ENCODE data around the gene MATK.

Gene MATK

GRCh38 chr19:3807131-3807480 is 20.9 kb upstream of the MATK start:
- Histone ChIP-seq H3K79me1 (ENCODE audit: low read length) (no peaks in the 10 kb centered on the region), H3K9ac (ENCODE audit: low read length) (no peak overlapping the region), H3K18ac (ENCODE audit: low read length) (no peak overlapping the region), H3K79me2 (ENCODE audit: control insufficient read depth, insufficient read depth, low read length) (no peaks in the 10 kb centered on the region), H3K36me3 (ENCODE audit: control insufficient read depth, insufficient read depth, low read length) (no peaks in the 10 kb centered on the region), H3K4ac (ENCODE audit: low read depth, low read length) (no peak overlapping the region), H3K4me2 (ENCODE audit: low read length) (no peak overlapping the region), H2BK120ac (ENCODE audit: low read depth, low read length) (no peak overlapping the region), H4K8ac (ENCODE audit: low read depth, low read length) (no peak overlapping the region), H3K27ac (ENCODE audit: low read depth, low read length) (no peak overlapping the region), H2BK5ac (ENCODE audit: low read length) (no peak overlapping the region), H3K27me3 (ENCODE audit: insufficient read depth, low read length, poor library complexity) (no peaks in the 10 kb centered on the region), H3K23ac (ENCODE audit: low read length) (no peak overlapping the region), H3K4me3 (ENCODE audit: low read length) (no peak overlapping the region), H3K4me1 (ENCODE audit: control insufficient read depth, low read depth, low read length) (no peaks in the 10 kb centered on the region), H2BK15ac (replicated peaks; ENCODE audit: low read depth) (no peak overlapping the region), H2AK5ac (ENCODE audit: low read length) (no peak overlapping the region), H4K5ac (ENCODE audit: low read length) (no peak overlapping the region), H3K56ac (ENCODE audit: low read length) (no peak overlapping the region)
- DNase-seq = no peak
- no CpG with 5 or more reads among the region's 19 CpGs for WGBS (ENCODE audit: extremely low coverage, insufficient coverage, low lambda C conversion rate)

- no peak overlapping the region for H2BK5ac ChIP-seq (ENCODE audit: low read length)
- no peak overlapping the region for H3K18ac ChIP-seq (ENCODE audit: low read length)
- H3K27me3 ChIP-seq (ENCODE audit: insufficient read depth, low read length, poor library complexity) = peaks cover 2% of the 10 kb centered on the region
- no peak overlapping the region for H4K8ac ChIP-seq (ENCODE audit: low read depth, low read length)
- no peak overlapping the region for H2BK120ac ChIP-seq (ENCODE audit: low read depth, low read length)
- no peaks in the 10 kb centered on the region for H3K79me2 ChIP-seq (ENCODE audit: control insufficient read depth, insufficient read depth, low read length)
- no peaks in the 10 kb centered on the region for H3K36me3 ChIP-seq (ENCODE audit: control insufficient read depth, insufficient read depth, low read length)
- H4K5ac ChIP-seq (ENCODE audit: low read length) = no peak overlapping the region
- H3K4me1 ChIP-seq (ENCODE audit: control insufficient read depth, low read depth, low read length) = no peaks in the 10 kb centered on the region
- no peak overlapping the region for H3K9ac ChIP-seq (ENCODE audit: low read length)
- H3K56ac ChIP-seq (ENCODE audit: low read length) = no peak overlapping the region
- no peak overlapping the region for H3K4me2 ChIP-seq (ENCODE audit: low read length)
- no peak overlapping the region for H2AK5ac ChIP-seq (ENCODE audit: low read length)
- no peak overlapping the region for H3K27ac ChIP-seq (ENCODE audit: low read depth, low read length)
- no peak overlapping the region for H3K4me3 ChIP-seq (ENCODE audit: low read length)
- no peak overlapping the region for H2BK15ac ChIP-seq (replicated peaks; ENCODE audit: low read depth)
- no peak overlapping the region for H3K4ac ChIP-seq (ENCODE audit: low read depth, low read length)
- no peaks in the 10 kb centered on the region for H3K79me1 ChIP-seq (ENCODE audit: low read length)
- no peak overlapping the region for H3K23ac ChIP-seq (ENCODE audit: low read length)
- no CpG with 5 or more reads among the region's 29 CpGs for WGBS (ENCODE audit: extremely low coverage, insufficient coverage, low lambda C conversion rate)
- DNase-seq = no peak
Measured at GRCh38 chr19:3805859-3806258, 19.7 kb upstream of the MATK start.

- Histone ChIP-seq H3K4ac (ENCODE audit: low read depth, low read length) (no peak overlapping the region), H2BK5ac (ENCODE audit: low read length) (no peak overlapping the region), H4K8ac (ENCODE audit: low read depth, low read length) (no peak overlapping the region), H2BK15ac (replicated peaks; ENCODE audit: low read depth) (no peak overlapping the region), H2BK120ac (ENCODE audit: low read depth, low read length) (no peak overlapping the region), H3K4me2 (ENCODE audit: low read length) (no peak overlapping the region), H3K27ac (ENCODE audit: low read depth, low read length) (no peak overlapping the region), H3K27me3 (ENCODE audit: insufficient read depth, low read length, poor library complexity) (peaks cover 2% of the 10 kb centered on the region), H3K9ac (ENCODE audit: low read length) (no peak overlapping the region), H3K36me3 (ENCODE audit: control insufficient read depth, insufficient read depth, low read length) (no peaks in the 10 kb centered on the region), H3K4me3 (ENCODE audit: low read length) (no peak overlapping the region), H2AK5ac (ENCODE audit: low read length) (no peak overlapping the region), H3K4me1 (ENCODE audit: control insufficient read depth, low read depth, low read length) (no peaks in the 10 kb centered on the region), H3K18ac (ENCODE audit: low read length) (no peak overlapping the region), H4K5ac (ENCODE audit: low read length) (no peak overlapping the region), H3K56ac (ENCODE audit: low read length) (no peak overlapping the region), H3K79me1 (ENCODE audit: low read length) (no peaks in the 10 kb centered on the region), H3K23ac (ENCODE audit: low read length) (no peak overlapping the region), H3K79me2 (ENCODE audit: control insufficient read depth, insufficient read depth, low read length) (no peaks in the 10 kb centered on the region)
- no CpG with 5 or more reads among the region's 13 CpGs for WGBS (ENCODE audit: extremely low coverage, insufficient coverage, low lambda C conversion rate)
- no peak for DNase-seq
Measured at GRCh38 chr19:3804429-3804828, 18.2 kb upstream of the MATK start.

- H2AK5ac ChIP-seq (ENCODE audit: low read length) = no peak overlapping the region
- H3K4me1 ChIP-seq (ENCODE audit: control insufficient read depth, low read depth, low read length) = no peaks in the 10 kb centered on the region
- no peak overlapping the region for H2BK15ac ChIP-seq (replicated peaks; ENCODE audit: low read depth)
- no peaks in the 10 kb centered on the region for H3K36me3 ChIP-seq (ENCODE audit: control insufficient read depth, insufficient read depth, low read length)
- peaks cover 2% of the 10 kb centered on the region for H3K27me3 ChIP-seq (ENCODE audit: insufficient read depth, low read length, poor library complexity)
- H3K79me1 ChIP-seq (ENCODE audit: low read length) = no peaks in the 10 kb centered on the region
- H3K79me2 ChIP-seq (ENCODE audit: control insufficient read depth, insufficient read depth, low read length) = no peaks in the 10 kb centered on the region
- H4K8ac ChIP-seq (ENCODE audit: low read depth, low read length) = no peak overlapping the region
- WGBS (ENCODE audit: extremely low coverage, insufficient coverage, low lambda C conversion rate) = no CpG with 5 or more reads among the region's 10 CpGs
- no peak overlapping the region for H3K18ac ChIP-seq (ENCODE audit: low read length)
- H3K27ac ChIP-seq (ENCODE audit: low read depth, low read length) = no peak overlapping the region
- no peak overlapping the region for H3K9ac ChIP-seq (ENCODE audit: low read length)
- H2BK5ac ChIP-seq (ENCODE audit: low read length) = no peak overlapping the region
- H3K4ac ChIP-seq (ENCODE audit: low read depth, low read length) = no peak overlapping the region
- no peak overlapping the region for H3K4me3 ChIP-seq (ENCODE audit: low read length)
- no peak overlapping the region for H3K23ac ChIP-seq (ENCODE audit: low read length)
- no peak overlapping the region for H4K5ac ChIP-seq (ENCODE audit: low read length)
- no peak for DNase-seq
- H3K4me2 ChIP-seq (ENCODE audit: low read length) = no peak overlapping the region
- no peak overlapping the region for H2BK120ac ChIP-seq (ENCODE audit: low read depth, low read length)
- no peak overlapping the region for H3K56ac ChIP-seq (ENCODE audit: low read length)
Measured at GRCh38 chr19:3803986-3804385, 17.8 kb upstream of the MATK start.

GRCh38 chr19:3803114-3803888 is 17.1 kb upstream of the MATK start:
- Histone ChIP-seq H3K4ac (ENCODE audit: low read depth, low read length) (no peak overlapping the region), H3K4me2 (ENCODE audit: low read length) (no peak overlapping the region), H3K56ac (ENCODE audit: low read length) (no peak overlapping the region), H3K9ac (ENCODE audit: low read length) (no peak overlapping the region), H3K27ac (ENCODE audit: low read depth, low read length) (no peak overlapping the region), H3K27me3 (ENCODE audit: insufficient read depth, low read length, poor library complexity) (peaks cover 2% of the 10 kb centered on the region), H3K79me1 (ENCODE audit: low read length) (no peaks in the 10 kb centered on the region), H4K8ac (ENCODE audit: low read depth, low read length) (no peak overlapping the region), H3K4me1 (ENCODE audit: control insufficient read depth, low read depth, low read length) (no peaks in the 10 kb centered on the region), H2AK5ac (ENCODE audit: low read length) (no peak overlapping the region), H2BK120ac (ENCODE audit: low read depth, low read length) (no peak overlapping the region), H2BK5ac (ENCODE audit: low read length) (no peak overlapping the region), H3K79me2 (ENCODE audit: control insufficient read depth, insufficient read depth, low read length) (no peaks in the 10 kb centered on the region), H4K5ac (ENCODE audit: low read length) (no peak overlapping the region), H3K23ac (ENCODE audit: low read length) (no peak overlapping the region), H3K4me3 (ENCODE audit: low read length) (no peak overlapping the region), H2BK15ac (replicated peaks; ENCODE audit: low read depth) (no peak overlapping the region), H3K36me3 (ENCODE audit: control insufficient read depth, insufficient read depth, low read length) (no peaks in the 10 kb centered on the region), H3K18ac (ENCODE audit: low read length) (no peak overlapping the region)
- no peak for DNase-seq
- WGBS (ENCODE audit: extremely low coverage, insufficient coverage, low lambda C conversion rate) = no CpG with 5 or more reads among the region's 24 CpGs
